NCI-H446 (cell line): ENCODE measurements around the gene IL15.
"Not testable (repeated sequence)": the region's sequence is repeated elsewhere in the genome, so short reads cannot be mapped to it uniquely, and the experiment has no call there.

Source experiments
- DNase-seq, 2 experiments: peaks; one replicate each; lab custom pipeline; 2025; lab: John Stamatoyannopoulos, UW

The IL15 gene

GRCh38 chr4:141702472-141703182 is 66.2 kb downstream of the IL15 start:
- no peak for DNase-seq

DNA sequence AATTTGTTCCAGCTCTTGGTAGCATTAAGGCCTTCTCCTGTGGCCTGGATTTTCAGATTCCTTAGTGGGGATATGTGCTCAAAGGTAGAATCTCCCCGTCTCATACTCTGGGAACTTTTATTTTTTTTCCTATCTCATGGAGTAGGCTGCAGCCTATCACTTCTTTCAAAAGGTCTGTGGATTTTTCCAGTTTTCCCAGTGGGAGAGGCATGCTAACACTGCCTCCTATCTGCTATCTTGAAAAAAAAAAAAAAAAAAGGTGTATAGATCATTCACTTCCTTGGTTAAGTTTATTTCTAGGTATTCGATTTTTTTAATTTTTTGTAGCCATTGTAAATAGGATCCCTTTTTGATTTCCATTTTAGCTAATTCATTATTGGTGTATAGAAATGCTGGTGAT is 67.1 kb downstream of the IL15 start:
- DNase-seq, result no peak

DNA sequence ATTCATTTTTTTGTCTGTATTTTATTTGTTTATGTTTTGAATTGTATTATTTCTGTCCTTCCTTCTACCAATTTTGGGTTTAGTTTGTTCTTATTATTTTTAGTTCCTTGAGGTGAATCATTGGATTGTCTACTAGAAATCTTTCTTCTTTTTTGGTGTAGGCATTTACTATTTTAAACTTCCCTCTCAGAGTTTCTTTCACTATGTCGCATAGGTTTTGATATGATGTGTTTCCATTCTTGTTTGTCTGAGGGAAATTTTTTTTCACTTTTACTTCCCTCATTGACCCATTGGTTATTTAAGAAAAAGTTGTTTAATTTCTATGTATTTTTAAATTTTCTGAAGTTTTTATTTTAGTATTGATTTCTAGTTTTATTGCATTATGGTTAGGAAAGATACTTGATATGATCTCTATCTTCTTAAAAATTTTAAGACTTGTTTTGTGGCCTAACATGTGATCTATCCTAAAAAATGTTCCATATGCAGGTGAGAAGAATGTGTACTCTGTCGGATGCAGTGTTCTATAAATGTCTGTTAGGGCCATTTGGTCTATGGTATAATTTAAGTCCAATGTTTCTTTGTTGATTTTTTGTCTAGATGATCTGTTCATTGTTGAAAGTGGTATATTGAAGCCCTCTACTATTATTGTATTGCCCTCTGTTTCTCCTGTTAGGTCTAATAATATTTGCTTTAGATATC is 68.8 kb downstream of the IL15 start:
- no peak for DNase-seq

GRCh38 chr4:141705747-141706377 is 69.5 kb downstream of the IL15 start:
- DNase-seq, result no peak

DNA sequence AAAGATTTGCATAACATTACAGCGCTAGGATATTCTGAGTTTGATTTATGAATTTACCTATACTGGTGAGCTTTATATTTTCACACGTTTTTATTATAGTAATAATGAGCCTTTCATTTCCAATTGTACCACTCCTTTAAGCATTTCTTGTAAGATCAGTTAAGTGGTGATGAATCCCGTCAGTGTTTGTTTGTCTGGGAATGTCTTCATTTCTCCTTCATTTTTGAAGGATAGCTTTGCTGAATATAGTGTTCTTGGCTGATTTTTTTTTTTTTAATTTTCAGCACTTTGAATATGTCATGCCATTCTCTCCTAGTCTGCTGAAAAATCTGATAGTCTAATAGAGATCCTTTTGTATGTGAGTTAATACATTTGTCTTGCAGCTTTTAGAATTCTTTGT is 70.1 kb downstream of the IL15 start:
- DNase-seq, result no peak

- no peak for DNase-seq
Observed at GRCh38 chr4:141711211-141711610, 74.8 kb downstream of the IL15 start.

DNA sequence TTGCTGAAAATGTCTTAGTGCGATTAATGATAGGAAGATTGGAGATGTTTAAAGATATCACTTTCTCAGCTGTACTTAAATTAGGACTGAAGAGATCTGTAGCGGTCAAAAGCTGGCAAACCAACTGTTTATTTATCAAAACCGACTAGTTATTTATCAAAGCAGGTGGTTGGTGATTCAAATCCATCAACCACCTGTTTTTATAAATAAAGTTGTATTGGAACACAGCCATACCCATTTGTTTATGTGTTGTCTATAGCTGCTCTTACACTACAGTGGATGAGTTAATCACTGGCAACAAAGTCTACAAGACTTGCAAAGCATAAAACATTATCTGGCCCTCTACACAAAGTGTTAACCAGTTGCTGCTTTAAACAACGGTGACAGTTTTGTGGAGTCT is 76.8 kb downstream of the IL15 start:
- no peak for DNase-seq

- DNase-seq, result no peak
Observed at GRCh38 chr4:141713771-141714445, 77.5 kb downstream of the IL15 start.

- no peak for DNase-seq
Observed at GRCh38 chr4:141719585-141719984, 83.2 kb downstream of the IL15 start.

GRCh38 chr4:141721174-141721573 is 84.8 kb downstream of the IL15 start:
- DNase-seq, result no peak

- no peak for DNase-seq
Observed at GRCh38 chr4:141724646-141725045, 88.3 kb downstream of the IL15 start.

DNA sequence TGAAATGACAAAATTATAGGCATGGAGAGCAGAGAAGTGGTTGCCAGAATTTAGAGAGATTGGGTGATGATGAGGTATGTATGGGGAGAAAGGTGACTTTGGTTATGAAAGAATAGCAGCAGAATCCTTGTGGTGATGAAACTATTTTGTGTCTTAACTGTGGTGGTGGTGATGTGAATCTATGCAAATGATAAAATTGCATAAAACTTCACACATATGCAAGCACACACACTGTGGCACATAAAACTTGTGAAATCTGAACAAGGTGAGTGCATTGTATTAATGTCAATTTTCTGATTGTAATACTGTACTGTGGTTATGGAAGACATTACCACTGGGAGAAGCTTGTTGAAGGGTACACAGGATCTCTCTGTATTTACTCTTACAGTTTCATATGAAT is 91.0 kb downstream of the IL15 start:
- DNase-seq, result no peak

DNA sequence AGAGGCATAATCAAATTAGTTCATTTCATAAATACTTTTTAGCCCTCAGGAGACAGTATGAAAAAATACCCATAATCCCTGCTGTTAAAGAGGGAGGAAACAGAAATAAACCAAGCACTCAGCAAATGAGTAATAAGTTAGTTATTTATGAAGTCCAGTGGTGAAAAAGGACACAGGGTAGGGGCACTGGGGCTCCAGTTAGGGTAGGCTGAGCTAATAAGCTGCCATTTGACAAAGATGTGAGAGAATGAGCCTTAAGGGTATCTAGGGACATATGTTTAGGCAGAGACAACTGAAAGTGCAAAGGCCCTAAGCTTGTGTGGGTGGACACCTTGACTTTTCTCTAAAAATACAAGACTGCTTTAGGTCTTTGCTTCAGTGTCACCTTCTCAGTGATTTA is 94.4 kb downstream of the IL15 start:
- DNase-seq, result no peak

- DNase-seq, result no peak
Observed at GRCh38 chr4:141731481-141731880, 95.1 kb downstream of the IL15 start.

- no peak for DNase-seq
Observed at GRCh38 chr4:141739636-141740035, 103.3 kb downstream of the IL15 start.

DNA sequence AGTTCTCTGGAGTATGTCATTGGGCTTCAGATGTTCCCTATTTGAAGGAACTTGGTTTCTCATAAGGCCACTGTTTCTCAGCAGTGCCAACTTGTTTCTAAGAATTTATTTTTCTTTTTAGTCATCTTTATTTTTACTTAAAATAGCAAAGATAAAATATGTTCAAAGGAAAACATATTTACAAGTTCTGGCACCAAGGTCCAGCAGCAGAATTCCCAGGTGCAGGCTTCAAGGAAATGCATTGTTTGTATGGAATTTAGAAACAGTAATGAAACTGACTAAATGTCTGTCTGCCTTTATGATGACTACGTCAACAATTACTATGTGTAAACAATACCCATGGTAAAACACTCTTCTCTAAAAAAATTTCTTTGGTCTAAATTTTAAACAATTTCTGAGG is 109.6 kb downstream of the IL15 start:
- no peak for DNase-seq

DNA sequence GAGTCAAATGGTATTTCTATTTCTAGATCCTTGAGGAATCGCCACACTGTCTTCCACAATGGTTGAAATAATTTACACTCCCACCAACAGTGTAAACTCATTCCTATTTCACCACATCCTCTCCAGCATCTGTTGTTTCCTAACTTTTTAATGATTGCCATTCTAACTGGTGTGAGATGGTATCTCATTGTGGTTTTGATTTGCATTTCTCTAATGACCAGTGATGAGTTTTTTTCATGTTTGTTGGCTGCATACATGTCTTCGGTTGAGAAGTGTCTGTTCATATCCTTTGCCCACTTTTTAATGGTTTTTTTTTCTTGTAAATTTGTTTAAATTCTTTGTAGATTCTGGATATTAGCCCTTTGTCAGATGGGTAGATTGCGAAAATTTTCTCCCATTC is 115.4 kb downstream of the IL15 start:
- not testable (repeated sequence) for DNase-seq

- no peak for DNase-seq
Observed at GRCh38 chr4:141757287-141757686, 120.9 kb downstream of the IL15 start.

- no peak for DNase-seq
Observed at GRCh38 chr4:141759796-141760425, 123.5 kb downstream of the IL15 start.

DNA sequence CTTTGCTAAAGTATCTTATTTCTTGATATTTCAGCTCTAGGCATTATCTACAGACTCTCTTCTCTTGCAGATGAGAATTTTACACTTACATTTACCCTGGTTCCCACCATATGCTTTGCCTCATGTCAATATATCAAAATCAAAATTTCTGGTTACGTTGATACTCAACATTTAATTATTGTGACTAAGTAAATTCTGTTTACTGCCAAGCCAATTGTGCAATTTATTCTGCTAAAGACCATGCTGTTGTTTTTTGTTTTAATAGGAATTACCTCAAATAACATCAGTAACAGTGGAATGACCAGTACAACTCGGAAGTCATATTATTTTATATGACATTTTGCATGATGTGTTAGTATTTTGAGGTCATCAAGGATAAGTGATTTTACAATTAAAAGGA is 125.5 kb downstream of the IL15 start:
- no peak for DNase-seq

DNA sequence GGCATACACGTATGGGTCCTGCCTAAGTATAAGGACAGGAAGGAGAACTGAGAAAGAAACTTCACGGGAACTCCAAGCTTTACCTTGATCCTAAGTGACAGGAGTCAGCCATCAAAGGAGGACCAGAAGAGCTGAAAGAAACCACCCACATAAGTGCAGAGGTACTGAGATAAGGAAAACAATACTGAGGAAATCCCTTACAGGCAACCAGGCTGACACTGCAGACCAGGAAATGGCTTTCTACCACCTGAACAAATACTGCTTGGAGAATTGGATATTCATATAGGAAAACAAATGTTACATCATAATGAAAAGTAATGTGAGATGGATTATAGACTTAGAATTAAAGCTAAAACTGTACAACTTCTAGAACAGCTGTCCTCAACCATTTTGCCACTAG is 127.0 kb downstream of the IL15 start:
- no peak for DNase-seq

DNA sequence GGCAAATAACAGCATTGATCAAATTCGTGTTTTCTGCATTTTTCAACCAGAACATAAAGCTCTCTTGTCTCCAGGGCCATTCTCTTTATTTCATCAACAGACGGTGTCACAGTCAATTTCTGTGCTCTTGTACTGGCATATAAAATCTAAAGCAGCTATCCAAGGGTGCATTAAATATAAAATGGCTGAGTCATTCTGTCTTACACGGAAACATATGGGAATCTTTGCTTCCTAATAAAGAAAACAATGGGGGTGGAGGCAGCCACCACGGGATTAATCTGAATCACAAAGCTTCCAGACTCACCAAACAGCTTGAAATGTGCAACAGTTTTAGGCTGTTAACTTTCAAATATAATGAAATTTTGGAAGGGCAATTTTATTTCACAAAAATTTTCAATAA is 132.6 kb downstream of the IL15 start:
- DNase-seq, result no peak
